HEK293 (cell line): Measurements from ENCODE around the gene KSR1.

Source experiments
- TRIM28 ChIP-seq: IDR thresholded peaks from 2 replicates; pipeline ENCODE4 v1.6.1; 2011; ENCODE audit warnings: low read length, control low read depth, borderline replicate concordance
- YY1 ChIP-seq: fragments of 450-650 bp; formaldehyde crosslinking; IDR thresholded peaks from 2 replicates; pipeline ENCODE4 v1.5.1; 2018; ENCODE audit warnings: missing biosample characterization, missing genetic modification characterization

DNA sequence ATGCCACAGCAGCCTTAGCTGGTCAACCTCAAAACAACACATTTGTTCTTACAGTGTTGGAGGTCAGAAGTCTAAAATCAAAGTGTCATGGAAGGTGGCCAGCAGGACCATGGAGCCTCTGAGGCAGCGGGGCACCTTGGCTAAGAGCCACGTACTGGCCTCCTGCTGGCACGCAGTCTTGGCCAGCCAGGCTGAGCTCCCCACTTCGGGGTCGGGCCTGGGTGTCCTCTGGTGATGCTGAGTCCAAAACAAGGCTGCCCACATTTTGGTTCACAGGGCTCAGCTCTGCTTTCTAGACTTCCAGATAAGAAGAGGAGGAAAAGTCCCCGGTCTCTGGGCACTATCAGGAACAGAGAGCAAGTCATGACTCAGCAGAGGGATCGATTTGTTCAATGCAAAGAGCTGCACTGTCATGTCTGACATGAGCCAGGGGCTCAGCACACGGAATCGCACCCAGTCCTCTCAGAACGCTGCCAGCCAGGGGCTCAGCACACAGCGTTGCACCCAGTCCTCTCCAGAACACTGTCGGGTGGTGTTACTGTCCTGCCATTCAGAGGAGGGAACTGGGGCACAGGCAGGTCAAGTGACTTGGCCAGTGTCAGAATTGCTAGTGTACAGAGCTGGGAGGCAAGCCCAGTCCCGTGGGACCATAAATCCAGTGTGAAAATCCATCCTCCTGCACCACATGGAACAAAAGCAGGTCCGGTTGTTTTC lies 177.2 kb downstream of the KSR1 start:
- TF ChIP-seq YY1 (no peak), TRIM28 (no peak)
